GM19455 (cell line): ENCODE data around the gene AGBL1.

Experiments
- ATAC-seq: cut with Tn5 transposase; IDR thresholded peaks from one replicate; pipeline ENCODE4 v1.9.1; 2021; ENCODE audit not compliant: unreplicated experiment

Gene AGBL1

GRCh38 chr15:86776145-86776544 is 696.5 kb downstream of the AGBL1 start:
- ATAC-seq: no peak

- no peak for ATAC-seq
Observed at GRCh38 chr15:86796521-86796920, 716.9 kb downstream of the AGBL1 start.

GRCh38 chr15:86797135-86797534 is 717.5 kb downstream of the AGBL1 start:
- ATAC-seq: no peak

GRCh38 chr15:86799226-86799625 is 719.6 kb downstream of the AGBL1 start:
- no peak for ATAC-seq

- no peak for ATAC-seq
Observed at GRCh38 chr15:86802244-86802643, 722.6 kb downstream of the AGBL1 start.

- no peak for ATAC-seq
Observed at GRCh38 chr15:86804406-86804805, 724.7 kb downstream of the AGBL1 start.

GRCh38 chr15:86810329-86810728 is 730.7 kb downstream of the AGBL1 start:
- ATAC-seq: no peak

- ATAC-seq: no peak
Observed at GRCh38 chr15:86813892-86814291, 734.2 kb downstream of the AGBL1 start.

- ATAC-seq: no peak
Observed at GRCh38 chr15:86829245-86829644, 749.6 kb downstream of the AGBL1 start.

GRCh38 chr15:86830304-86830703 is 750.6 kb downstream of the AGBL1 start:
- ATAC-seq: no peak

GRCh38 chr15:86833595-86833994 is 753.9 kb downstream of the AGBL1 start:
- ATAC-seq: no peak

- no peak for ATAC-seq
Observed at GRCh38 chr15:86834115-86834863, 754.6 kb downstream of the AGBL1 start.

GRCh38 chr15:86837294-86838061 is 757.8 kb downstream of the AGBL1 start:
- no peak for ATAC-seq

GRCh38 chr15:86839502-86839901 is 759.8 kb downstream of the AGBL1 start:
- no peak for ATAC-seq

GRCh38 chr15:86840996-86841395 is 761.3 kb downstream of the AGBL1 start:
- no peak for ATAC-seq

- no peak for ATAC-seq
Observed at GRCh38 chr15:86842199-86842598, 762.5 kb downstream of the AGBL1 start.

- no peak for ATAC-seq
Observed at GRCh38 chr15:86846036-86846435, 766.4 kb downstream of the AGBL1 start.

- no peak for ATAC-seq
Observed at GRCh38 chr15:86849136-86849535, 769.5 kb downstream of the AGBL1 start.

GRCh38 chr15:86849558-86850285 is 770.1 kb downstream of the AGBL1 start:
- no peak for ATAC-seq

GRCh38 chr15:86850939-86851338 is 771.3 kb downstream of the AGBL1 start:
- ATAC-seq: no peak

- no peak for ATAC-seq
Observed at GRCh38 chr15:86852741-86853140, 773.1 kb downstream of the AGBL1 start.

- ATAC-seq: no peak
Observed at GRCh38 chr15:86854176-86854575, 774.5 kb downstream of the AGBL1 start.
